Endothelial cell of umbilical vein (primary cell): ENCODE measurements around the gene GPX1. TPM values are rescaled to one million over a fixed set of nuclear protein-coding genes. Genes with fewer than 3 reads are reported as not detected.

Experiments used
- BruUV-seq: library from RNA; stranded (reverse); fragments of 400-500 nt; replicated peaks from 2 replicates; lab custom pipeline; 2021; lab: Mats Ljungman, UMichigan
- CTCF ChIA-PET: fragments of 300-600, 350-600 bp; sonication (Branson Sonifier 250); formaldehyde crosslinking; loops from one replicate; lab custom pipeline; 2021; ENCODE audit warnings: antibody characterized with exemption, inconsistent platforms; lab: Charles Lee
- POLR2A ChIA-PET: fragments of 300-600, 350-600 bp; sonication (Branson Sonifier 250); formaldehyde crosslinking; loops from one replicate; lab custom pipeline; 2021; ENCODE audit warnings: antibody characterized with exemption, inconsistent platforms; lab: Charles Lee
- DNase-seq: peaks from one replicate; pipeline ENCODE4 v3.0.0-alpha.2; 2011; ENCODE audit warnings: low read depth, low spot score
- FAIRE-seq: peaks from 2 replicates; lab custom pipeline; 2011; peaks lifted over from hg19 to GRCh38; lab: Jason Lieb, UNC
- H2AFZ ChIP-seq: 2 replicates; pipeline ENCODE4 v1.6.0; 2012; ENCODE audit warnings: low read depth, low read length, control low read depth, inconsistent platforms
- H3K27ac ChIP-seq: 2 replicates; pipeline ENCODE4 v1.5.1; 2011; ENCODE audit warnings: low read depth, mild to moderate bottlenecking, control low read depth, low read length, moderate library complexity; ENCODE audit not compliant: insufficient read depth
- H3K27me3 ChIP-seq, 2 experiments: 2 replicates each; pipeline versions ENCODE4 v1.6.0 to v1.6.1; 2011; ENCODE audit warnings: low read length in 2 of 2, mixed read lengths in 1 of 2; ENCODE audit not compliant: control insufficient read depth in 2 of 2, insufficient read depth in 2 of 2
- H3K36me3 ChIP-seq, 2 experiments: 2 replicates in 1 of 2; 3 replicates in 1 of 2; pipeline ENCODE4 v1.5.1; 2011; ENCODE audit warnings: low read length in 2 of 2, mild to moderate bottlenecking in 1 of 2, moderate library complexity in 1 of 2; ENCODE audit not compliant: control insufficient read depth in 2 of 2, insufficient read depth in 2 of 2; ENCODE audit errors: extremely low read depth in 1 of 2
- H3K4me1 ChIP-seq: 3 replicates; pipeline ENCODE4 v1.5.1; 2011; ENCODE audit warnings: mild to moderate bottlenecking, low read length; ENCODE audit not compliant: control insufficient read depth, insufficient read depth; ENCODE audit errors: extremely low read depth
- H3K4me2 ChIP-seq: 2 replicates; pipeline ENCODE4 v1.6.1; 2011; ENCODE audit warnings: low read length, control low read depth, mixed read lengths; ENCODE audit not compliant: insufficient read depth
- H3K4me3 ChIP-seq, 3 experiments: fragments of 200-600 bp in 1 of 3; sonication (generic), shearing (Covaris generic) in 1 of 3; replicated peaks in 1 of 3; 2 replicates each; pipeline ENCODE4 v1.5.1; 2011 to 2016; ENCODE audit warnings: control low read depth in 3 of 3, low read length in 3 of 3, mild to moderate bottlenecking in 2 of 3, inconsistent platforms in 1 of 3, low read depth in 1 of 3, moderate library complexity in 1 of 3; ENCODE audit not compliant: insufficient read depth in 1 of 3
- H3K79me2 ChIP-seq: 2 replicates; pipeline ENCODE4 v1.6.0; 2012; ENCODE audit warnings: low read length, inconsistent platforms; ENCODE audit not compliant: control insufficient read depth, insufficient read depth
- H3K9ac ChIP-seq: replicated peaks from 2 replicates; pipeline ENCODE3; 2011; ENCODE audit warnings: low read length, control low read depth; ENCODE audit not compliant: insufficient read depth; ENCODE audit errors: extremely low read depth
- H3K9me1 ChIP-seq: replicated peaks from 3 replicates; pipeline ENCODE4 v1.6.0; 2011; ENCODE audit warnings: mild to moderate bottlenecking, low read length; ENCODE audit not compliant: control insufficient read depth, insufficient read depth; ENCODE audit errors: extremely low read depth
- H3K9me3 ChIP-seq: replicated peaks from 2 replicates; pipeline ENCODE4 v1.5.1; 2012; ENCODE audit warnings: low read length, inconsistent platforms; ENCODE audit not compliant: control insufficient read depth, insufficient read depth
- H4K20me1 ChIP-seq: replicated peaks from 2 replicates; pipeline ENCODE3; 2011; ENCODE audit warnings: mild to moderate bottlenecking, low read length; ENCODE audit not compliant: control insufficient read depth, insufficient read depth; ENCODE audit errors: extremely low read depth
- MAX ChIP-seq: IDR thresholded peaks from 2 replicates; pipeline ENCODE4 v1.6.1; 2011; ENCODE audit not compliant: insufficient read depth, insufficient read length
- POLR2A ChIP-seq: IDR thresholded peaks from 2 replicates; pipeline ENCODE4 v1.6.1; 2012; ENCODE audit warnings: low read depth, mild to moderate bottlenecking, control low read depth, low read length
- POLR2AphosphoS5 ChIP-seq: IDR thresholded peaks from 2 replicates; pipeline ENCODE4 v1.6.1; 2012; ENCODE audit warnings: low read depth, mild to moderate bottlenecking, control low read depth, low read length, moderate library complexity; ENCODE audit not compliant: insufficient read depth
- dilution Hi-C: fragments of 300-500 bp; cut with MboI; formaldehyde crosslinking; loops from one replicate; pipeline ENCODE4 v1.15.0; 2019; ENCODE audit warnings: low sequenced_read_pairs; ENCODE audit not compliant: extremely low pct_ligation_motif_present
- intact Hi-C: fragments of 100-400 bp; cut with micrococcal nuclease; formaldehyde crosslinking; loops from one replicate; pipeline ENCODE4 v1.10.0; 2022
- polyA plus RNA-seq, 4 experiments: library from polyadenylated mRNA; depleted of rRNA in 3 of 4; stranded (reverse) in 3 of 4; unstranded in 1 of 4; fragments of >200 nt; gene quantifications; 2 replicates each; pipeline versions ENCODE4 v1.2.1 to v1.2.3, GENCODE V29; 2011 to 2012; ENCODE audit warnings: missing spikeins in 1 of 4
- total RNA-seq: library from RNA; stranded (reverse); gene quantifications from 2 replicates; pipeline ENCODE4 v1.2.3, GENCODE V29; 2021

GPX1 gene
- total and polyA plus RNA-seq, 2 donors (not counting 3 experiments of a cell fraction or from before 2014, with no cell fraction given), result 461 to 1,348 TPM

GRCh38 chr3:49310677-49311076 lies 47.5 kb downstream of the GPX1 start:
- TF ChIP-seq POLR2A (no peak), POLR2AphosphoS5 (no peak), MAX (no peak)
- FAIRE-seq (no peak), DNase-seq (no peak)
- Histone ChIP-seq H3K4me3 (no peak overlapping the region), H3K27me3 (no peaks in the 10 kb centered on the region), H4K20me1 (no peaks in the 10 kb centered on the region), H3K9me1 (no peaks in the 10 kb centered on the region), H3K4me2 (no peak overlapping the region), H2AFZ (no peak overlapping the region), H3K36me3 (peaks cover 14 to 24% of the 10 kb centered on the region in 2 experiments), H3K79me2 (no peaks in the 10 kb centered on the region), H3K9ac (no peak overlapping the region), H3K4me1 (peaks cover 4% of the 10 kb centered on the region), H3K27ac (no peak overlapping the region), H3K9me3 (no peaks in the 10 kb centered on the region)
- intact Hi-C loops (no loop called here), dilution Hi-C loops (no loop called here)
- POLR2A ChIA-PET, result no interaction called here
- CTCF ChIA-PET, result interaction anchor here (1.2 kb wide), 2 partner anchors 13 to 23 kb away, joined by 3 read pairs; no protein-coding TSS in a partner anchor
- no TSS peak for BruUV-seq

Other genes starting within 250 kb of the GPX1 start
- 39.1 and 42.2 TPM in 2 replicates for gene USP19, start 237.5 kb downstream of the GPX1 start, total RNA-seq
- gene USP19, start 237.5 kb downstream of the GPX1 start, polyA plus RNA-seq, result 31.3 and 36.8 TPM in 2 replicates
- 374 and 423 TPM in 2 replicates for gene LAMB2, start 225.3 kb downstream of the GPX1 start, total RNA-seq
- gene LAMB2, start 225.3 kb downstream of the GPX1 start, polyA plus RNA-seq, result 744 and 764 TPM in 2 replicates
- gene CCDC71, start 192.0 kb downstream of the GPX1 start, total RNA-seq, result 20.3 and 23.5 TPM in 2 replicates
- 41.6 and 48.7 TPM in 2 replicates for gene CCDC71, start 192.0 kb downstream of the GPX1 start, polyA plus RNA-seq
- gene KLHDC8B, start 186.8 kb downstream of the GPX1 start, total RNA-seq, result 22.9 and 36.0 TPM in 2 replicates
- 70.1 and 77.8 TPM in 2 replicates for gene KLHDC8B, start 186.8 kb downstream of the GPX1 start, polyA plus RNA-seq
- gene C3orf62, start 81.1 kb downstream of the GPX1 start, total RNA-seq, result 3.9 and 5.6 TPM in 2 replicates
- gene C3orf62, start 81.1 kb downstream of the GPX1 start, polyA plus RNA-seq, result 1.8 and 2.8 TPM in 2 replicates
- 61.3 and 63.0 TPM in 2 replicates for gene USP4, start 18.3 kb downstream of the GPX1 start, total RNA-seq
- 33.9 and 39.1 TPM in 2 replicates for gene USP4, start 18.3 kb downstream of the GPX1 start, polyA plus RNA-seq
- gene RHOA, start 53.6 kb upstream of the GPX1 start, total RNA-seq, result 571 and 580 TPM in 2 replicates
- 312 and 450 TPM in 2 replicates for gene RHOA, start 53.6 kb upstream of the GPX1 start, polyA plus RNA-seq
- 18.6 and 21.9 TPM in 2 replicates for gene TCTA, start 54.1 kb upstream of the GPX1 start, total RNA-seq
- 31.3 and 32.3 TPM in 2 replicates for gene TCTA, start 54.1 kb upstream of the GPX1 start, polyA plus RNA-seq
- 3.3 and 4.4 TPM in 2 replicates for gene AMT, start 64.1 kb upstream of the GPX1 start, total RNA-seq
- gene AMT, start 64.1 kb upstream of the GPX1 start, polyA plus RNA-seq, result 8.9 and 9.0 TPM in 2 replicates
- gene NICN1, start 71.0 kb upstream of the GPX1 start, total RNA-seq, result 13.3 and 15.0 TPM in 2 replicates
- gene NICN1, start 71.0 kb upstream of the GPX1 start, polyA plus RNA-seq, result 20.9 and 26.7 TPM in 2 replicates
- 88.0 and 97.5 TPM in 2 replicates for gene DAG1, start 111.9 kb upstream of the GPX1 start, total RNA-seq
- gene DAG1, start 111.9 kb upstream of the GPX1 start, polyA plus RNA-seq, result 59.6 and 63.7 TPM in 2 replicates
- 0.27 and 0.28 TPM in 2 replicates for gene BSN, start 196.1 kb upstream of the GPX1 start, total RNA-seq
- gene BSN, start 196.1 kb upstream of the GPX1 start, polyA plus RNA-seq, result 0.03 and 0.04 TPM in 2 replicates